Neural progenitor cell (in vitro differentiated cells): Measurements from ENCODE around the gene YARS1. TPM values are rescaled to one million over a fixed set of nuclear protein-coding genes. Genes with fewer than 3 reads are reported as not detected.

Source experiments
- DNase-seq: peaks from one replicate; pipeline ENCODE4 v3.0.0-alpha.2; 2016; ENCODE audit warnings: low spot score
- H2AFZ ChIP-seq: fragments of 200-600 bp; sonication (generic); replicated peaks from 2 replicates; pipeline ENCODE4 v1.6.1; 2016; ENCODE audit warnings: antibody characterized with exemption
- H3F3A ChIP-seq: fragments of 200-600 bp; sonication (generic); 2 replicates; pipeline ENCODE4 v1.6.1; 2016; ENCODE audit warnings: antibody characterized with exemption, low read depth
- H3K27ac ChIP-seq: fragments of 200-600 bp; sonication (generic); 2 replicates; pipeline ENCODE4 v1.5.1; 2016; ENCODE audit warnings: mild to moderate bottlenecking
- H3K27me3 ChIP-seq: fragments of 200-600 bp; sonication (generic); 2 replicates; pipeline ENCODE4 v1.6.1; 2016; ENCODE audit warnings: mild to moderate bottlenecking, moderate library complexity
- H3K36me3 ChIP-seq: fragments of 200-600 bp; sonication (generic); 2 replicates; pipeline ENCODE4 v1.5.1; 2016
- H3K4me1 ChIP-seq: fragments of 200-600 bp; sonication (generic); 2 replicates; pipeline ENCODE4 v1.6.1; 2016; ENCODE audit warnings: mixed run types
- H3K4me2 ChIP-seq: fragments of 200-600 bp; sonication (generic); 2 replicates; pipeline ENCODE4 v1.6.1; 2016
- H3K4me3 ChIP-seq: fragments of 200-600 bp; sonication (generic); 2 replicates; pipeline ENCODE4 v1.5.1; 2016
- H3K79me2 ChIP-seq: fragments of 200-600 bp; sonication (generic); 2 replicates; pipeline ENCODE4 v1.6.1; 2016; ENCODE audit warnings: low read depth
- H3K9ac ChIP-seq: fragments of 200-600 bp; sonication (generic); 2 replicates; pipeline ENCODE4 v1.6.1; 2016
- H3K9me3 ChIP-seq: fragments of 200-600 bp; sonication (generic); 2 replicates; pipeline ENCODE4 v1.5.1; 2016; ENCODE audit warnings: low read depth
- H4K20me1 ChIP-seq: fragments of 200-600 bp; sonication (generic); 2 replicates; pipeline ENCODE4 v1.6.1; 2016; ENCODE audit warnings: low read depth
- H3K27ac Mint-ChIP-seq: 3 replicates; pipeline ENCODE4 v1.8.0; 2021; ENCODE audit warnings: mixed read lengths
- H3K27me3 Mint-ChIP-seq: 2 replicates; pipeline ENCODE4 v1.8.0; 2022; ENCODE audit warnings: low read depth, mild to moderate bottlenecking, inconsistent platforms, moderate library complexity, mixed read lengths; ENCODE audit not compliant: insufficient read depth
- H3K36me3 Mint-ChIP-seq: 3 replicates; pipeline ENCODE4 v1.8.0; 2021; ENCODE audit warnings: mixed read lengths
- H3K4me1 Mint-ChIP-seq: 3 replicates; pipeline ENCODE4 v1.8.0; 2021; ENCODE audit warnings: mixed read lengths
- H3K4me3 Mint-ChIP-seq: 3 replicates; pipeline ENCODE4 v1.8.0; 2021; ENCODE audit warnings: mild to moderate bottlenecking, moderate library complexity, mixed read lengths
- H3K9me3 Mint-ChIP-seq: 3 replicates; pipeline ENCODE4 v1.8.0; 2020; ENCODE audit warnings: mixed read lengths
- EZH2 ChIP-seq: fragments of 200-600 bp; sonication (generic); IDR thresholded peaks from 2 replicates; pipeline ENCODE4 v1.6.1; 2017; ENCODE audit warnings: antibody characterized with exemption, mild to moderate bottlenecking, moderate library complexity
- EZH2phosphoT487 ChIP-seq: fragments of 200-600 bp; sonication (generic); IDR thresholded peaks from 2 replicates; pipeline ENCODE4 v1.6.1; 2017; ENCODE audit warnings: antibody characterized with exemption
- total RNA-seq: library from RNA; depleted of rRNA; stranded (reverse); fragments of >200 nt; gene quantifications from 2 replicates; pipeline ENCODE4 v1.2.3, GENCODE V29; 2015; ENCODE audit warnings: low replicate concordance
- TF ChIP-seq, protein P1 (sequence below): fragments of 200-600 bp; sonication (generic); IDR thresholded peaks from 2 replicates; pipeline ENCODE4 v1.5.1; 2017; ENCODE audit warnings: antibody characterized with exemption, mild to moderate bottlenecking

YARS1 gene
- total RNA-seq, 1 donor from 2014 or later, result 38.2 TPM

DNA sequence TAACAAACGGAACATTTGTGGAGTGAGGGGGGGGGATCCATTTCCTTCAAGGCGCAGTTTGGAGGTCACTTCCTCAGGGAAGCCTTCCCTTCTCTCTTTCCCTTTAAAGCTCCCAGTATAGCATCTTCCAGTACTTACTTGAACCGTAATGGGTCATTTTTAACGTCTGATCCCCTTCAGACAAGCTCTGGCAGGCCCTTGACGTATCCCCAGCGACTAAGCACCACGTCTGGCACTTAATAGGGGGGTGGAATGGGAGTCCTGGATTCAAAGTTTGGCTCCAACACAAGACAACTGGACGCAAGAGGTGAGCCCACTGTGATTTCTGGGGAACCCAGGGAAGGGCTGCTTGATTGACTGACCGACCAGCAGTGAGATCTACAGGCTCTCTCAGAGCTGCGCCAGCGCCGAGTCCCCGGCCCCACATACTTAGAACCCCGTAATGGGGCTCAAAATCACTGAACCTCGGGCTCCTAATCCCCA is 441 bp downstream of the YARS1 start:
- Mint-ChIP-seq H3K36me3 (peaks cover 12% of the 10 kb centered on the region), H3K27me3 (peaks cover 3% of the 10 kb centered on the region)
- no peak for DNase-seq

DNA sequence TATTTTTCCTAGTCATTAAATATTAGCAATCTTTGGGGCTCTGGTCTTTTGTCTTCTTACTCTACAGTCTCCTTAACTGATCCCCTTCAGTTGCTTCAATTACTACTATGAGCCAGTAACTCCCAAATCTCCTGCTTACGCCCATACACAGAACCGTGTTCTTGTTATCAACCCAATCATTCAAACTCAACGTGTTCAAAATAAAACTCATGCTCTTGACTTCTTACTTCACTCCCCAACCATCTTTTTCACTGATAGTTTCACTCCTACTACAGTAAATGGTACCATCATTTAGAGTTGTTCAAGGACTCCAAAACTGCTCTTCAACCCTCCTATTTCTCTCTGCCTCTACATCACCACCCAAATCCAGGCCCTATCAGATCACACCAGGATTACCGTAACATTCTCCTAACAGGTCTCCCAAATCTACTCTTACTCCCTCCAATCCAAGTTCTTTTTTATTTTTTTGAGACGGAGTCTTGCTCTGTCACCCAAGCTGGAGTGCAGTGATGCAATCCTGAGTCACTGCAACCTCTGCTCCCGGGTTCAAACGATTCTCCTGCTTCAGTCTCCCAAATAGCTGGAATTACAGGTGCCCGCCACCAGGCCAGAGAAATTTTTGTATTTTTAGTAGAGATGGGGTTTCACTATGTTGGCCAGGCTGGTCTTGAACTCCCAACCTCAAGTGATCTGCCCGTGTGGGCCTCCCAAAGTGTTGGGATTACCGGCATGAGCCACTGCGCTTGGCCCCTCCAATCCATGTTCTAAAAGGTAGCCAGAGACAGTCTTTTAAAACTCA is 3.0 kb downstream of the YARS1 start:
- Histone ChIP-seq H3K4me3 (no peak overlapping the region), H3K9me3 (no peaks in the 10 kb centered on the region), H3K27ac (no peak overlapping the region), H4K20me1 (no peaks in the 10 kb centered on the region), H3K79me2 (peaks cover 79% of the 10 kb centered on the region), H2AFZ (no peak overlapping the region), H3K36me3 (no peaks in the 10 kb centered on the region), H3K27me3 (no peaks in the 10 kb centered on the region), H3F3A (peaks cover 17% of the 10 kb centered on the region), H3K4me1 (peaks cover 20% of the 10 kb centered on the region), H3K9ac (no peak overlapping the region), H3K4me2 (no peak overlapping the region)
- no peak for DNase-seq
- Mint-ChIP-seq H3K4me1 (peaks cover 23% of the 10 kb centered on the region), H3K27ac (no peak overlapping the region), H3K27me3 (peaks cover 7% of the 10 kb centered on the region), H3K9me3 (no peaks in the 10 kb centered on the region), H3K36me3 (peaks cover 21% of the 10 kb centered on the region), H3K4me3 (no peak overlapping the region)
- TF ChIP-seq, protein P1, sequence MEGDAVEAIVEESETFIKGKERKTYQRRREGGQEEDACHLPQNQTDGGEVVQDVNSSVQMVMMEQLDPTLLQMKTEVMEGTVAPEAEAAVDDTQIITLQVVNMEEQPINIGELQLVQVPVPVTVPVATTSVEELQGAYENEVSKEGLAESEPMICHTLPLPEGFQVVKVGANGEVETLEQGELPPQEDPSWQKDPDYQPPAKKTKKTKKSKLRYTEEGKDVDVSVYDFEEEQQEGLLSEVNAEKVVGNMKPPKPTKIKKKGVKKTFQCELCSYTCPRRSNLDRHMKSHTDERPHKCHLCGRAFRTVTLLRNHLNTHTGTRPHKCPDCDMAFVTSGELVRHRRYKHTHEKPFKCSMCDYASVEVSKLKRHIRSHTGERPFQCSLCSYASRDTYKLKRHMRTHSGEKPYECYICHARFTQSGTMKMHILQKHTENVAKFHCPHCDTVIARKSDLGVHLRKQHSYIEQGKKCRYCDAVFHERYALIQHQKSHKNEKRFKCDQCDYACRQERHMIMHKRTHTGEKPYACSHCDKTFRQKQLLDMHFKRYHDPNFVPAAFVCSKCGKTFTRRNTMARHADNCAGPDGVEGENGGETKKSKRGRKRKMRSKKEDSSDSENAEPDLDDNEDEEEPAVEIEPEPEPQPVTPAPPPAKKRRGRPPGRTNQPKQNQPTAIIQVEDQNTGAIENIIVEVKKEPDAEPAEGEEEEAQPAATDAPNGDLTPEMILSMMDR, result no peak
- TF ChIP-seq EZH2phosphoT487 (no peak), EZH2 (no peak)

More for the DNA sequence above, 441 bp downstream of the YARS1 start:
- Histone ChIP-seq H3K27me3 (no peaks in the 10 kb centered on the region), H4K20me1 (no peaks in the 10 kb centered on the region), H3F3A (peaks cover 18% of the 10 kb centered on the region), H3K4me3 (peak overlapping the region; percentile 86), H3K9ac (peak overlapping the region; percentile 72), H3K36me3 (no peaks in the 10 kb centered on the region), H3K9me3 (no peaks in the 10 kb centered on the region), H3K4me1 (peaks cover 22% of the 10 kb centered on the region), H3K79me2 (peaks cover 89% of the 10 kb centered on the region), H3K4me2 (peak overlapping the region; percentile 89), H2AFZ (peak overlapping the region; percentile 74), H3K27ac (peak overlapping the region; percentile 57)
- Mint-ChIP-seq H3K27ac (peak overlapping the region; percentile 85), H3K9me3 (no peaks in the 10 kb centered on the region), H3K4me1 (peaks cover 29% of the 10 kb centered on the region), H3K4me3 (peak overlapping the region; percentile 99)
- TF ChIP-seq, protein P1, result no peak

DNA sequence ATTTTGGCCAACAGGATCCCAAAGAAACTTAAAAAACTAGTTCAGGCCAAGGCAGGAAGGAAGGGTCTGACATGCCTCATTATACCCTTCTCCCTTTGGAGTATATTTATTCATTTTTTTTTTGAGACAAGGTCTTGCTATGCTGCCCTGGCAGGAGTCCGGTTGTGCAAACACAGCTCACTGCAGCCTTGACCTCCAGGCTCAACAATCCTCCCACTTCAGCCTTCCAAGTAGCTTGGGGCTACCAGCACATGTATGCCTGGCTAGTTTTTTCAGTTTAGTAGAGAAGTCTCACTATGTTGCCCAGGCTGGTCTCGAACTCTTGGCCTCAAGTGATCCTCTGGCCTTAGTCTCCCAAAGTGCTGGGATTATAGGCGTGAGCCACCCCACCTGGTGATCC is 5.2 kb downstream of the YARS1 start:
- Histone ChIP-seq H3K27ac (no peak overlapping the region), H3K4me2 (no peak overlapping the region), H3K4me3 (no peak overlapping the region), H3K9me3 (no peaks in the 10 kb centered on the region), H2AFZ (no peak overlapping the region), H3K36me3 (peaks cover 6% of the 10 kb centered on the region), H3K9ac (no peak overlapping the region), H3K79me2 (peaks cover 68% of the 10 kb centered on the region), H3F3A (no peaks in the 10 kb centered on the region), H3K27me3 (no peaks in the 10 kb centered on the region), H4K20me1 (no peaks in the 10 kb centered on the region), H3K4me1 (peaks cover 12% of the 10 kb centered on the region)
- H3K27me3 Mint-ChIP-seq, result peaks cover 9% of the 10 kb centered on the region
- H3K27ac Mint-ChIP-seq, result no peak overlapping the region
- peaks cover 29% of the 10 kb centered on the region for H3K36me3 Mint-ChIP-seq
- peaks cover 14% of the 10 kb centered on the region for H3K4me1 Mint-ChIP-seq
- H3K9me3 Mint-ChIP-seq, result no peaks in the 10 kb centered on the region
- TF ChIP-seq, protein P1, result no peak
- TF ChIP-seq EZH2 (no peak), EZH2phosphoT487 (no peak)
- no peak for DNase-seq
- H3K4me3 Mint-ChIP-seq, result no peak overlapping the region
